Keratinocyte (primary cell): ENCODE measurements around the gene UBAC2. TPM values are rescaled to one million over a fixed set of nuclear protein-coding genes. Genes with fewer than 3 reads are reported as not detected.

ENCODE experiments used
- DNase-seq: peaks from one replicate; pipeline ENCODE4 v3.0.0-alpha.2; 2011; ENCODE audit warnings: low read depth, missing footprints, low spot score
- FAIRE-seq: peaks from 2 replicates; lab custom pipeline; 2011; peaks lifted over from hg19 to GRCh38; lab: Jason Lieb, UNC
- H2AFZ ChIP-seq: 2 replicates; pipeline ENCODE4 v1.6.0; 2012; ENCODE audit warnings: low read length, control low read depth, inconsistent platforms; ENCODE audit not compliant: control insufficient read depth
- H3K27ac ChIP-seq: 2 replicates; pipeline ENCODE4 v1.5.1; 2011; ENCODE audit warnings: low read length; ENCODE audit not compliant: control insufficient read depth, insufficient read depth
- H3K27me3 ChIP-seq: 3 replicates; pipeline ENCODE4 v1.6.0; 2011; ENCODE audit warnings: low read length; ENCODE audit not compliant: control insufficient read depth, insufficient read depth; ENCODE audit errors: extremely low read depth
- H3K36me3 ChIP-seq, 2 experiments: 2 replicates in 1 of 2; 3 replicates in 1 of 2; pipeline ENCODE4 v1.5.1; 2011; ENCODE audit warnings: low read length in 2 of 2, mild to moderate bottlenecking in 1 of 2; ENCODE audit not compliant: control insufficient read depth in 2 of 2, insufficient read depth in 2 of 2; ENCODE audit errors: extremely low read depth in 1 of 2
- H3K4me1 ChIP-seq: 3 replicates; pipeline ENCODE4 v1.5.1; 2011; ENCODE audit warnings: low read length; ENCODE audit not compliant: control insufficient read depth, insufficient read depth; ENCODE audit errors: extremely low read depth
- H3K4me2 ChIP-seq: 3 replicates; pipeline ENCODE4 v1.6.0; 2011; ENCODE audit warnings: low read depth, low read length; ENCODE audit not compliant: control insufficient read depth, insufficient read depth; ENCODE audit errors: extremely low read depth
- H3K4me3 ChIP-seq, 3 experiments: fragments of 200-600 bp in 1 of 3; sonication (generic) in 1 of 3; 2 replicates in 2 of 3; 3 replicates in 1 of 3; pipeline ENCODE4 v1.5.1; 2011 to 2016; ENCODE audit warnings: low read length in 3 of 3, mild to moderate bottlenecking in 3 of 3, control low read depth in 2 of 3, inconsistent platforms in 1 of 3, low read depth in 1 of 3, mixed read lengths in 1 of 3, mixed run types in 1 of 3, moderate library complexity in 1 of 3; ENCODE audit not compliant: control insufficient read depth in 2 of 3, insufficient read depth in 2 of 3; ENCODE audit errors: extremely low read depth in 1 of 3
- H3K79me2 ChIP-seq: 2 replicates; pipeline ENCODE4 v1.6.0; 2012; ENCODE audit warnings: low read length; ENCODE audit not compliant: control insufficient read depth, insufficient read depth
- H3K9ac ChIP-seq: 3 replicates; pipeline ENCODE4 v1.6.0; 2011; ENCODE audit warnings: low read length; ENCODE audit not compliant: control insufficient read depth, insufficient read depth; ENCODE audit errors: extremely low read depth
- H3K9me1 ChIP-seq: 3 replicates; pipeline ENCODE4 v1.6.0; 2011; ENCODE audit warnings: low read length; ENCODE audit not compliant: control insufficient read depth, insufficient read depth; ENCODE audit errors: extremely low read depth
- H3K9me3 ChIP-seq: 2 replicates; pipeline ENCODE4 v1.5.1; 2012; ENCODE audit warnings: low read depth, low read length; ENCODE audit not compliant: control insufficient read depth
- H4K20me1 ChIP-seq: 3 replicates; pipeline ENCODE4 v1.6.0; 2011; ENCODE audit warnings: low read length; ENCODE audit not compliant: control insufficient read depth, insufficient read depth; ENCODE audit errors: extremely low read depth
- CTCF ChIP-seq, 3 experiments: IDR thresholded peaks in 1 of 3; conservative IDR thresholded peaks in 1 of 3; optimal IDR thresholded peaks in 1 of 3; 2 replicates in 2 of 3; 3 replicates in 1 of 3; pipeline versions ENCODE3 to v1.5.1; 2011; ENCODE audit warnings: low read length in 3 of 3, mild to moderate bottlenecking in 3 of 3, moderate library complexity in 2 of 3, control low read depth in 1 of 3, inconsistent platforms in 1 of 3; ENCODE audit not compliant: insufficient read depth in 2 of 3; ENCODE audit errors: extremely low read depth in 1 of 3
- EZH2 ChIP-seq: IDR thresholded peaks from one replicate; pipeline ENCODE4 v1.6.1; 2012; ENCODE audit warnings: inconsistent platforms, mild to moderate bottlenecking, low read length, moderate library complexity
- dilution Hi-C: fragments of 300-500 bp; cut with MboI; formaldehyde crosslinking; loops from one replicate; pipeline ENCODE4 v1.7.0; 2020; ENCODE audit warnings: low sequenced_read_pairs; ENCODE audit not compliant: extremely low pct_ligation_motif_present
- polyA plus RNA-seq, 5 experiments: library from polyadenylated mRNA; depleted of rRNA in 3 of 5; stranded (reverse) in 3 of 5; stranded (forward) in 1 of 5; unstranded in 1 of 5; fragments of >200 nt; gene quantifications; 1 replicate in 1 of 5; 2 replicates in 3 of 5; 3 replicates in 1 of 5; pipeline versions ENCODE4 v1.2.1 to v1.2.3, GENCODE V29; 2011 to 2012; ENCODE audit warnings: missing spikeins in 2 of 5, low read depth in 1 of 5, low replicate concordance in 1 of 5

Gene UBAC2
- polyA plus RNA-seq, 1 donor (not counting 4 experiments of a cell fraction or from before 2014, with no cell fraction given): 104 TPM

DNA sequence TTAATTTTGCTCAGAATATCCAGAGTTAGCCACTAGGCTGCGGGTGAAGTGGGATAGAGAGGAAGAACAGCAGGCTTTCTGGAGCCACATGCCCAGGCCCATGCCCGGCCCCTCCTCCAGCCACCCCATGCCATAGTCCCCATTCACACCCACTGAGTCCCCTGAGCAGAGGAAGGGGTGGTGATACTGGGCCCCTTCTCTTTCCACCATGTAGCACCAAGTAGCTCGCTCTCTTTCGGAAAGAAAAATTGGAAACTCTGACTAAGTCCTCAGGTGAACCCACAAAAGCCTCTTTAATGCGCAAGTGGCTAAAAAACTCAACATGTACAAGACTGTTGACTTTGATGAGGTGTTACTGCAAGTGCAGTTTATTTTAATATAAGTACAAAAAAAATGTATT lies 183.3 kb downstream of the UBAC2 start:
- Histone ChIP-seq H4K20me1 (no peaks in the 10 kb centered on the region), H2AFZ (no peak overlapping the region), H3K79me2 (no peaks in the 10 kb centered on the region), H3K27me3 (no peaks in the 10 kb centered on the region), H3K4me3 (no peak overlapping the region), H3K27ac (no peak overlapping the region), H3K36me3 (peaks cover 0 to 1% of the 10 kb centered on the region in 2 experiments), H3K9me1 (no peaks in the 10 kb centered on the region), H3K4me1 (no peaks in the 10 kb centered on the region), H3K9ac (no peak overlapping the region), H3K4me2 (no peak overlapping the region), H3K9me3 (no peaks in the 10 kb centered on the region)
- FAIRE-seq (no peak), DNase-seq (no peak)
- TF ChIP-seq EZH2 (no peak), CTCF (optimal IDR thresholded peaks at IDR 0.05 in 1 of 3, IDR thresholded peaks at IDR 0.05 in 1 of 3, conservative IDR thresholded peaks at IDR 0.05 in 1 of 3; ENCODE audit: extremely low read depth in 1 of 3, insufficient read depth in 2 of 3, low read length in 3 of 3) (no peak)
- dilution Hi-C loops: no loop called here

- Histone ChIP-seq H3K9ac (no peak overlapping the region), H3K9me3 (no peaks in the 10 kb centered on the region), H3K4me3 (no peak overlapping the region), H3K4me2 (no peak overlapping the region), H3K9me1 (no peaks in the 10 kb centered on the region), H3K79me2 (no peaks in the 10 kb centered on the region), H3K36me3 (peaks cover 0 to 1% of the 10 kb centered on the region in 2 experiments), H3K27ac (no peak overlapping the region), H3K27me3 (no peaks in the 10 kb centered on the region), H2AFZ (no peak overlapping the region), H4K20me1 (no peaks in the 10 kb centered on the region), H3K4me1 (no peaks in the 10 kb centered on the region)
- DNase-seq: no peak
- FAIRE-seq: no peak
- dilution Hi-C loops: no loop called here
- TF ChIP-seq EZH2 (no peak), CTCF (optimal IDR thresholded peaks at IDR 0.05 in 1 of 3, IDR thresholded peaks at IDR 0.05 in 1 of 3, conservative IDR thresholded peaks at IDR 0.05 in 1 of 3; ENCODE audit: extremely low read depth in 1 of 3, insufficient read depth in 2 of 3, low read length in 3 of 3) (no peak)
These were observed 183.8 kb downstream of the UBAC2 start for GRCh38 chr13:99384468-99384867.
